Smooth muscle cell (in vitro differentiated cells): ENCODE results near the gene NAA11. TPM values are rescaled to one million over a fixed set of nuclear protein-coding genes. Genes with fewer than 3 reads are reported as not detected.

ENCODE experiments used
- DNase-seq: peaks from one replicate; lab custom pipeline; 2025; ENCODE audit not compliant: unreplicated experiment; lab: John Stamatoyannopoulos, UW
- H2AFZ ChIP-seq: fragments of 200-600 bp; sonication (generic); 2 replicates; pipeline ENCODE4 v1.6.0; 2016; ENCODE audit warnings: antibody characterized with exemption, low read depth, mild to moderate bottlenecking
- H3F3A ChIP-seq: fragments of 200-600 bp; sonication (generic); 2 replicates; pipeline ENCODE4 v1.6.0; 2017; ENCODE audit warnings: antibody characterized with exemption, low read depth
- H3K27ac ChIP-seq: fragments of 200-600 bp; sonication (generic); 2 replicates; pipeline ENCODE4 v1.5.1; 2016; ENCODE audit warnings: low read depth, mild to moderate bottlenecking
- H3K27me3 ChIP-seq: fragments of 200-600 bp; sonication (generic); 2 replicates; pipeline ENCODE4 v1.6.1; 2016; ENCODE audit warnings: low read depth, mild to moderate bottlenecking
- H3K36me3 ChIP-seq: fragments of 200-600 bp; sonication (generic); 2 replicates; pipeline ENCODE4 v1.5.1; 2016; ENCODE audit warnings: low read depth
- H3K4me1 ChIP-seq: fragments of 200-600 bp; sonication (generic); 2 replicates; pipeline ENCODE4 v1.5.1; 2016; ENCODE audit warnings: low read depth
- H3K4me2 ChIP-seq: fragments of 200-600 bp; sonication (generic); 2 replicates; pipeline ENCODE4 v1.6.0; 2016; ENCODE audit warnings: mild to moderate bottlenecking
- H3K4me3 ChIP-seq: fragments of 200-600 bp; sonication (generic); 2 replicates; pipeline ENCODE4 v1.5.1; 2016; ENCODE audit warnings: mild to moderate bottlenecking
- H3K79me2 ChIP-seq: fragments of 200-600 bp; sonication (generic); 2 replicates; pipeline ENCODE4 v1.6.0; 2016; ENCODE audit warnings: low read depth, mild to moderate bottlenecking
- H3K9ac ChIP-seq: fragments of 200-600 bp; sonication (generic); 2 replicates; pipeline ENCODE4 v1.6.0; 2016; ENCODE audit warnings: low read depth
- H3K9me3 ChIP-seq: fragments of 200-600 bp; sonication (generic); replicated peaks from 2 replicates; pipeline ENCODE4 v1.5.1; 2016; ENCODE audit warnings: low read depth
- H4K20me1 ChIP-seq: fragments of 200-600 bp; sonication (generic); 2 replicates; pipeline ENCODE4 v1.6.0; 2016; ENCODE audit warnings: low read depth
- CTCF ChIP-seq: fragments of 200-600 bp; sonication (generic); IDR thresholded peaks from 2 replicates; pipeline ENCODE4 v1.5.1; 2017; ENCODE audit warnings: borderline replicate concordance, mild to moderate bottlenecking, antibody characterized with exemption; ENCODE audit not compliant: insufficient read depth, poor library complexity, severe bottlenecking
- WGBS: methylation state at CpG from one replicate; pipeline ENCODE4 v1.1.7; 2016; ENCODE audit warnings: low lambda C conversion rate; 5-methylcytosine and 5-hydroxymethylcytosine counted together
- polyA plus RNA-seq: library from polyadenylated mRNA; unstranded; fragments of >200 nt; fragmentation: Nextera tagmentation; extraction: Ambion mirVana; gene quantifications from 2 replicates; pipeline ENCODE4 v1.2.1, GENCODE V29; 2016
- total RNA-seq: library from RNA; depleted of rRNA; stranded (reverse); fragments of >200 nt; gene quantifications from 2 replicates; pipeline ENCODE4 v1.2.3, GENCODE V29; 2014

NAA11 gene
- total and polyA plus RNA-seq, 2 experiments from 2014 or later: not detected

GRCh38 chr4:79357365-79357764 lies 31.5 kb upstream of the NAA11 start:
- no peak overlapping the region for H3K9ac ChIP-seq
- H3K4me2 ChIP-seq: no peak overlapping the region
- no peaks in the 10 kb centered on the region for H3K79me2 ChIP-seq
- no peaks in the 10 kb centered on the region for H4K20me1 ChIP-seq
- H3K4me3 ChIP-seq: no peak overlapping the region
- DNase-seq: no peak
- no peaks in the 10 kb centered on the region for H3K9me3 ChIP-seq
- H3F3A ChIP-seq: no peaks in the 10 kb centered on the region
- no peaks in the 10 kb centered on the region for H3K27me3 ChIP-seq
- H2AFZ ChIP-seq: peak overlapping the region; percentile 36
- no peak overlapping the region for H3K27ac ChIP-seq
- no peak for TF ChIP-seq CTCF
- H3K4me1 ChIP-seq: no peaks in the 10 kb centered on the region
- 65% methylated on average over 8 of the region's 8 CpGs for WGBS
- no peaks in the 10 kb centered on the region for H3K36me3 ChIP-seq

GRCh38 chr4:79353075-79353474 lies 27.2 kb upstream of the NAA11 start:
- no peaks in the 10 kb centered on the region for H3K4me1 ChIP-seq
- H3K27ac ChIP-seq: no peak overlapping the region
- H3K36me3 ChIP-seq: no peaks in the 10 kb centered on the region
- H3K9me3 ChIP-seq: no peaks in the 10 kb centered on the region
- no peaks in the 10 kb centered on the region for H4K20me1 ChIP-seq
- no peaks in the 10 kb centered on the region for H3K27me3 ChIP-seq
- H3K4me3 ChIP-seq: no peak overlapping the region
- no peak overlapping the region for H3K4me2 ChIP-seq
- no peaks in the 10 kb centered on the region for H3F3A ChIP-seq
- DNase-seq: no peak
- 67% methylated on average over 1 of the region's 1 CpG for WGBS
- H3K79me2 ChIP-seq: no peaks in the 10 kb centered on the region
- TF ChIP-seq CTCF: no peak
- H2AFZ ChIP-seq: no peak overlapping the region
- H3K9ac ChIP-seq: no peak overlapping the region

DNA sequence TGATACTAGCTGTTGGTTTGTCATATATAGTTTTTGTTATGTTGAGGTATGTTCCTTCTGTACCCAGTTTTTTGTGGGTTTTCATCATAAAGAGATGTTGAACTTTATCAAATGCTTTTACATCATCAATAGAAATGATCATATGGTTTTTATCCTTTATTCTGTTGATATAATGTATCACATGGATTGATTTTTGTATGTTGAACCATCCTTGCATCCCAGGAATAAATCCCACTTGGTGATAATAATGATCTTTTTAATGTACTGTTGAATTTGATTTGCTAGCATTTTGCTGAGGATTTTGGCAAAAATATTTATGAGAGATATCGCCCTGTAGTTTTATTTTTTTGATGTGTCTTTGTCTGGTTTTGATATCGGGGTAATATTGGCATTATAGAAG lies 22.5 kb upstream of the NAA11 start:
- Histone ChIP-seq H3K27me3 (no peaks in the 10 kb centered on the region), H3K9ac (no peak overlapping the region), H3K4me3 (no peak overlapping the region), H2AFZ (no peak overlapping the region), H3K36me3 (no peaks in the 10 kb centered on the region), H3K79me2 (no peaks in the 10 kb centered on the region), H3F3A (no peaks in the 10 kb centered on the region), H4K20me1 (no peaks in the 10 kb centered on the region), H3K9me3 (no peaks in the 10 kb centered on the region), H3K4me1 (no peaks in the 10 kb centered on the region), H3K4me2 (no peak overlapping the region), H3K27ac (no peak overlapping the region)
- no peak for DNase-seq
- WGBS: 80% methylated on average over 2 of the region's 2 CpGs
- TF ChIP-seq CTCF: no peak

DNA sequence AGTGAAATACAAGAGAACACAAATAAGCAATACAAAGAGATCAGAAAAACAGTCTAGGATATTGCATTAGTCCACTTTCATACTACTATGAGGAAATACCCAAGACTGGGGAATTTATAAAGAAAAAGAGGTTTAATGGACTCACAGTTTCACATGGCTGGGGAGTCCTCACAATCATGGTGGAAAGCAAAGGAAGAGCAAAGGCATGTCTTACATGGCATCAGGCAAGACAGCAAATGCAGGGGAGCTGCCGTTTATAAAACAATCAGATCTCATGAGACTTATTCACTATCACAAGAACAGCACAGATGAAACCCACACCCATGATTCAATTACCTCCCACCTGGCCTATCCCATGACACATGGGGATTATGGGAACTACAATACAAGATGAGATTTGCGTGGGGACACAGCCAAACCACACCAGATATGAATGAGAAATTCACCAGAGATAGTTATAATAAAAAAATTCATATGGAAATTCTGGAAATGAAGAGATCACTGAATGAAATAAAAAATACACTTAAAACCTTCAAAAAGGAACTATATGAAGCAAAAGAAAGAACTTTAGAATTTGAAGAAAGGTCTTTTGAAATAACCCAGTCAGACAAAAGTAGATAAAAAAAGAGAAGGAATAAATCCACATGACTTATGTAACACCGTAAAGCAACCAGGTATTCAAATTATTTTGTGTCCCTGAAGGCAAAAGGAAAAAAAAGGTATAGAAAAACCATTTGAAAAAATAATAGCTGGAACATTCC lies 16.2 kb upstream of the NAA11 start:
- DNase-seq: no peak
- Histone ChIP-seq H3K4me2 (no peak overlapping the region), H3F3A (no peaks in the 10 kb centered on the region), H3K36me3 (no peaks in the 10 kb centered on the region), H3K4me3 (no peak overlapping the region), H4K20me1 (no peaks in the 10 kb centered on the region), H3K27me3 (no peaks in the 10 kb centered on the region), H3K79me2 (no peaks in the 10 kb centered on the region), H3K4me1 (no peaks in the 10 kb centered on the region), H3K27ac (no peak overlapping the region), H3K9ac (no peak overlapping the region), H3K9me3 (peaks cover 6% of the 10 kb centered on the region), H2AFZ (no peak overlapping the region)
- no peak for TF ChIP-seq CTCF
- 77% methylated on average over 3 of the region's 3 CpGs for WGBS
